Metanephros (tissue), 2 donors: ENCODE measurements around the gene IP6K1. TPM values are rescaled to one million over a fixed set of nuclear protein-coding genes. Genes with fewer than 3 reads are reported as not detected.

Experiments
- small RNA-seq: library from RNA; depleted of rRNA; stranded (forward); fragments of <200 nt; gene quantifications from one replicate; pipeline ENCODE3, GENCODE V24; 2014; ENCODE audit warnings: low replicate concordance
- total RNA-seq: library from RNA; depleted of rRNA; stranded (reverse); fragments of >200 nt; gene quantifications from one replicate; pipeline ENCODE4 v1.2.3, GENCODE V29; 2014

IP6K1 gene
- total RNA-seq = 58.5 TPM

GRCh38 chr3:49786357-49787181, at the start of gene IP6K1:
TSS of gene IP6K1 (minus strand) at chr3:49786542. CDS start at chr3:49748040, 38,502 bp downstream.

GRCh38 chr3:49813497-49814174, 27.3 kb upstream of the IP6K1 start, which contains the start of gene UBA7:
TSS of gene UBA7 (minus strand) at chr3:49813953. CDS start at chr3:49813787, 166 bp downstream.

GRCh38 chr3:49802719-49803464, 16.6 kb upstream of the IP6K1 start, which contains the start of gene INKA1:
TSS of gene INKA1 (plus strand) at chr3:49803261. CDS start at chr3:49803393, 132 bp downstream.

GRCh38 chr3:49799761-49800160, 13.4 kb upstream of the IP6K1 start, which contains the start of gene CDHR4:
TSS of gene CDHR4 (minus strand) at chr3:49799873. CDS start at chr3:49799812, 61 bp downstream.

GRCh38 chr3:49723628-49724551, 62.5 kb downstream of the IP6K1 start, which contains the start of gene GMPPB:
TSS of gene GMPPB (minus strand) at chr3:49723951. CDS start at chr3:49723726, 225 bp downstream.

DNA sequence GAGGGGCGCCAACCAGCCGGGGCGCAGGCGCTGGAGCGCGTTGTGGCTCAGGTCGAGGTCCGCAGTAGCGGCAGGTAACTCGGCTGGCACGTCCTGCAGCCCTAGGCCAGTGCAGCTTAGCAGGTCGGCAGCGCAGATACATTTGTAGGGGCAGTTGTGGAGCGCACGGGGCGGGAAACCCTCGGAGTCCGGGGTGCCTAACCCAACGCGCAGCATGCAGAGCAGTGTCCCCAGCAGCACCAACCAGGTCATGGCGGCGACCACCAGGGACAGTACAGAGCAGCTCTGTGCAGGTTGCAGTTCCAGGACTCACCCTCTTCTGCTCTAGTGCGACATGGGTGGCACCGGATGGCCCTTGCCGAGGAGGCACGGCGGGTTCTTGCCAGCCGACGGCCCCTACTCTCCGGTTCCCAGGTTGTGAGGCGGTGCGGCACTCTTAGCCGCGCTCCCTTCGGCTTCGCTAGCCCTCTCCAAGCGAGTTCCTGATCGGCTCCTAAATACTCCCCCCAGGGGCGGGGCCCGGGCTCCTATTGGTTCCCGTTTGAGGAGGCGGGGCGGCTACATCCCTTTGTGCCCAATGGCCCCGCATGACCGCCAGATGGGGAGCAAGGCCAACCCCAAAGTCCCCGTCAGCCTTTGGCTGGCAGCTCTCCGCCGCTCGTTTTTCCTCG, 67.0 kb downstream of the IP6K1 start, which contains the start of gene AMIGO3:
Gene AMIGO3, minus strand, starts transcription at position 471 of the 671 bp plus-strand sequence. Its CDS starts 219 bp downstream, at position 252.

GRCh38 chr3:49689046-49689907, 97.1 kb downstream of the IP6K1 start, which contains the start of the genes MST1 and RNF123:
TSS of gene MST1 (minus strand) at chr3:49689474. CDS start at chr3:49688691, 783 bp downstream.
TSS of gene RNF123 (plus strand) at chr3:49689557. CDS start at chr3:49691166, 1,609 bp downstream.

Small RNA genes within 50 kb of the gene (small RNA-seq; reads per million reads assigned to genes)
- not detected for gene AMIGO3
- not detected for gene COX6CP14

Other genes starting within 250 kb of the IP6K1 start
- 1.5 TPM for gene BSN, start 232.1 kb downstream of the IP6K1 start, total RNA-seq
- gene APEH, start 112.2 kb downstream of the IP6K1 start, total RNA-seq = 104 TPM
- 47.9 TPM for gene MST1, start 97.1 kb downstream of the IP6K1 start, total RNA-seq
- 35.7 TPM for gene RNF123, start 97.0 kb downstream of the IP6K1 start, total RNA-seq
- gene AMIGO3, start 66.9 kb downstream of the IP6K1 start, total RNA-seq = 0.41 TPM
- 23.7 TPM for gene GMPPB, start 62.6 kb downstream of the IP6K1 start, total RNA-seq
- 0.35 TPM for gene CDHR4, start 13.3 kb upstream of the IP6K1 start, total RNA-seq
- 9.1 TPM for gene INKA1, start 16.7 kb upstream of the IP6K1 start, total RNA-seq
- gene UBA7, start 27.4 kb upstream of the IP6K1 start, total RNA-seq = 65.3 TPM
- 5.0 TPM for gene TRAIP, start 70.0 kb upstream of the IP6K1 start, total RNA-seq
- 0.18 TPM for gene CAMKV, start 83.4 kb upstream of the IP6K1 start, total RNA-seq
- 2.0 TPM for gene MST1R, start 117.3 kb upstream of the IP6K1 start, total RNA-seq
- gene MON1A, start 143.3 kb upstream of the IP6K1 start, total RNA-seq = 8.7 TPM
- gene RBM6, start 153.6 kb upstream of the IP6K1 start, total RNA-seq = 78.2 TPM